ENCODE measurements around the gene TEX2.

GRCh38 chr17:64221679-64222078 lies 41.4 kb downstream of the TEX2 start:
- TF ChIP-seq ELF4 (CRISPR knock-in tag; IDR thresholded peaks at IDR 0.05; ENCODE audit: low read depth): no peak
- no peak for TF ChIP-seq E2F1 (CRISPR knock-in tag; IDR thresholded peaks at IDR 0.05)
- TF ChIP-seq GABPB1 (CRISPR knock-in tag; IDR thresholded peaks at IDR 0.05): no peak
- TF ChIP-seq ZNF121 (CRISPR knock-in tag; IDR thresholded peaks at IDR 0.05): no peak
- TF ChIP-seq, protein P1, sequence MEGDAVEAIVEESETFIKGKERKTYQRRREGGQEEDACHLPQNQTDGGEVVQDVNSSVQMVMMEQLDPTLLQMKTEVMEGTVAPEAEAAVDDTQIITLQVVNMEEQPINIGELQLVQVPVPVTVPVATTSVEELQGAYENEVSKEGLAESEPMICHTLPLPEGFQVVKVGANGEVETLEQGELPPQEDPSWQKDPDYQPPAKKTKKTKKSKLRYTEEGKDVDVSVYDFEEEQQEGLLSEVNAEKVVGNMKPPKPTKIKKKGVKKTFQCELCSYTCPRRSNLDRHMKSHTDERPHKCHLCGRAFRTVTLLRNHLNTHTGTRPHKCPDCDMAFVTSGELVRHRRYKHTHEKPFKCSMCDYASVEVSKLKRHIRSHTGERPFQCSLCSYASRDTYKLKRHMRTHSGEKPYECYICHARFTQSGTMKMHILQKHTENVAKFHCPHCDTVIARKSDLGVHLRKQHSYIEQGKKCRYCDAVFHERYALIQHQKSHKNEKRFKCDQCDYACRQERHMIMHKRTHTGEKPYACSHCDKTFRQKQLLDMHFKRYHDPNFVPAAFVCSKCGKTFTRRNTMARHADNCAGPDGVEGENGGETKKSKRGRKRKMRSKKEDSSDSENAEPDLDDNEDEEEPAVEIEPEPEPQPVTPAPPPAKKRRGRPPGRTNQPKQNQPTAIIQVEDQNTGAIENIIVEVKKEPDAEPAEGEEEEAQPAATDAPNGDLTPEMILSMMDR (IDR thresholded peaks at IDR 0.05): no peak
- no peak for TF ChIP-seq NR3C1 (CRISPR knock-in tag; conservative IDR thresholded peaks at IDR 0.05; ENCODE audit: low read depth)
- no peak for TF ChIP-seq CBFB (CRISPR knock-in tag; IDR thresholded peaks at IDR 0.05; ENCODE audit: low read depth)
- TF ChIP-seq, protein P2, sequence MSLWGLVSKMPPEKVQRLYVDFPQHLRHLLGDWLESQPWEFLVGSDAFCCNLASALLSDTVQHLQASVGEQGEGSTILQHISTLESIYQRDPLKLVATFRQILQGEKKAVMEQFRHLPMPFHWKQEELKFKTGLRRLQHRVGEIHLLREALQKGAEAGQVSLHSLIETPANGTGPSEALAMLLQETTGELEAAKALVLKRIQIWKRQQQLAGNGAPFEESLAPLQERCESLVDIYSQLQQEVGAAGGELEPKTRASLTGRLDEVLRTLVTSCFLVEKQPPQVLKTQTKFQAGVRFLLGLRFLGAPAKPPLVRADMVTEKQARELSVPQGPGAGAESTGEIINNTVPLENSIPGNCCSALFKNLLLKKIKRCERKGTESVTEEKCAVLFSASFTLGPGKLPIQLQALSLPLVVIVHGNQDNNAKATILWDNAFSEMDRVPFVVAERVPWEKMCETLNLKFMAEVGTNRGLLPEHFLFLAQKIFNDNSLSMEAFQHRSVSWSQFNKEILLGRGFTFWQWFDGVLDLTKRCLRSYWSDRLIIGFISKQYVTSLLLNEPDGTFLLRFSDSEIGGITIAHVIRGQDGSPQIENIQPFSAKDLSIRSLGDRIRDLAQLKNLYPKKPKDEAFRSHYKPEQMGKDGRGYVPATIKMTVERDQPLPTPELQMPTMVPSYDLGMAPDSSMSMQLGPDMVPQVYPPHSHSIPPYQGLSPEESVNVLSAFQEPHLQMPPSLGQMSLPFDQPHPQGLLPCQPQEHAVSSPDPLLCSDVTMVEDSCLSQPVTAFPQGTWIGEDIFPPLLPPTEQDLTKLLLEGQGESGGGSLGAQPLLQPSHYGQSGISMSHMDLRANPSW (CRISPR knock-in tag; conservative IDR thresholded peaks at IDR 0.05; ENCODE audit: low read depth): no peak

All from WTC11 (cell line).